K562 (cell line): Measurements from ENCODE around the gene BRWD1. TPM values are rescaled to one million over a fixed set of nuclear protein-coding genes. Genes with fewer than 3 reads are reported as not detected.

Experiments
- ATAC-seq: fragments of 200-7000 bp; cut with Tn5 transposase; 3 replicates; pipeline ENCODE4 v1.9.1; 2020; ENCODE audit warnings: moderate library complexity
- BruUV-seq: library from RNA; stranded (reverse); fragments of 400-500 nt; replicated peaks from 2 replicates; lab custom pipeline; 2021; lab: Mats Ljungman, UMichigan
- CTCF ChIA-PET: fragments of 300-600 bp; formaldehyde crosslinking; extraction: SDS; loops from one replicate; lab custom pipeline; 2021; ENCODE audit warnings: low intra/inter-chr PET ratio; lab: Yijun Ruan, JAX
- POLR2A ChIA-PET: fragments of 300-600, 350-650 bp; sonication (Branson Sonifier 250); formaldehyde crosslinking; extraction: SDS; loops from one replicate; lab custom pipeline; 2021; ENCODE audit warnings: antibody characterized with exemption, inconsistent platforms; lab: Yijun Ruan, JAX
- DNase-seq, 4 experiments: peaks; one replicate each; pipeline versions ENCODE4 v3.0.0 to v3.0.0-alpha.2; 2011 to 2018; ENCODE audit warnings: low spot score in 3 of 4, mixed read lengths in 3 of 4; ENCODE audit errors: extremely low read depth in 1 of 4
- FAIRE-seq: peaks from 2 replicates; lab custom pipeline; 2011; peaks lifted over from hg19 to GRCh38; lab: Jason Lieb, UNC
- H2AFZ ChIP-seq: 2 replicates; pipeline ENCODE4 v1.6.0; 2011; ENCODE audit warnings: low read depth, low read length, control low read depth, inconsistent platforms
- H3K27ac ChIP-seq: fragments of 200-600 bp; 3 replicates; pipeline ENCODE4 v1.8.0; 2011; ENCODE audit warnings: low read depth, mild to moderate bottlenecking, control low read depth, inconsistent platforms, low read length, moderate library complexity, mixed read lengths; ENCODE audit errors: extremely low read depth
- H3K27me3 ChIP-seq, 2 experiments: fragments of 300-600 bp in 1 of 2; 2 replicates in 1 of 2; 3 replicates in 1 of 2; pipeline versions ENCODE4 v1.6.0 to v1.8.0; 2011; ENCODE audit warnings: inconsistent platforms in 2 of 2, low read length in 2 of 2, mild to moderate bottlenecking in 1 of 2, mixed read lengths in 1 of 2, moderate library complexity in 1 of 2; ENCODE audit not compliant: control insufficient read depth in 2 of 2, insufficient read depth in 2 of 2
- H3K36me3 ChIP-seq: fragments of 300-600 bp; 3 replicates; pipeline ENCODE4 v1.8.0; 2011; ENCODE audit warnings: mild to moderate bottlenecking, low read length, inconsistent platforms; ENCODE audit not compliant: control insufficient read depth, insufficient read depth
- H3K4me1 ChIP-seq, 2 experiments: fragments of 200-600 bp in 1 of 2; replicated peaks in 1 of 2; 2 replicates in 1 of 2; 3 replicates in 1 of 2; pipeline versions ENCODE4 v1.5.1 to v1.8.0; 2011; ENCODE audit warnings: inconsistent platforms in 2 of 2, low read length in 2 of 2, mild to moderate bottlenecking in 1 of 2, mixed read lengths in 1 of 2, moderate library complexity in 1 of 2; ENCODE audit not compliant: control insufficient read depth in 2 of 2, insufficient read depth in 2 of 2
- H3K4me2 ChIP-seq: 2 replicates; pipeline ENCODE4 v1.6.1; 2011; ENCODE audit warnings: low read length, control low read depth, inconsistent platforms, mixed read lengths; ENCODE audit not compliant: insufficient read depth
- H3K4me3 ChIP-seq: fragments of 200-600 bp; sonication (generic), shearing (Covaris generic); 2 replicates; pipeline ENCODE4 v1.5.1; 2016; ENCODE audit warnings: control low read depth, inconsistent platforms
- H3K79me2 ChIP-seq: fragments of 200-600 bp; 3 replicates; pipeline ENCODE4 v1.8.0; 2011; ENCODE audit warnings: low read length, inconsistent platforms; ENCODE audit not compliant: control insufficient read depth, insufficient read depth
- H3K9ac ChIP-seq, 2 experiments: 2 replicates each; pipeline versions ENCODE4 v1.6.0 to v1.6.1; 2011; ENCODE audit warnings: low read depth in 2 of 2, low read length in 2 of 2, control low read depth in 1 of 2, inconsistent platforms in 1 of 2, mild to moderate bottlenecking in 1 of 2, mixed read lengths in 1 of 2; ENCODE audit not compliant: insufficient read depth in 1 of 2
- H3K9me1 ChIP-seq: one replicate; pipeline ENCODE4 v1.6.0; 2011; ENCODE audit warnings: inconsistent platforms, mild to moderate bottlenecking, low read length, moderate library complexity; ENCODE audit not compliant: control insufficient read depth, insufficient read depth
- H3K9me3 ChIP-seq: replicated peaks from 2 replicates; pipeline ENCODE4 v1.5.1; 2011; ENCODE audit warnings: low read depth, low read length, inconsistent platforms; ENCODE audit not compliant: control insufficient read depth, insufficient read depth
- H4K20me1 ChIP-seq: replicated peaks from 2 replicates; pipeline ENCODE4 v1.6.1; 2011; ENCODE audit warnings: low read length, inconsistent platforms, mixed read lengths; ENCODE audit not compliant: control insufficient read depth, insufficient read depth
- BMI1 ChIP-seq: fragments of 150-350 bp; IDR thresholded peaks from 2 replicates; pipeline ENCODE4 v1.6.1; 2014; ENCODE audit warnings: low read length
- CREBBP ChIP-seq: IDR thresholded peaks from one replicate; pipeline ENCODE4 v1.6.1; 2012; ENCODE audit warnings: low read depth, mild to moderate bottlenecking, control low read depth, inconsistent platforms, low read length
- DIDO1 ChIP-seq: fragments of 450-650 bp; IDR thresholded peaks from 2 replicates; pipeline ENCODE4 v1.6.1; 2016; ENCODE audit warnings: low read depth, missing biosample characterization, missing genetic modification characterization
- KAT7 ChIP-seq: sonication (generic); formaldehyde crosslinking; IDR thresholded peaks from 2 replicates; pipeline ENCODE4 v1.8.0; 2022; ENCODE audit warnings: missing genetic modification reagents, mild to moderate bottlenecking, borderline replicate concordance
- PYGO2 ChIP-seq: fragments of 450-650 bp; IDR thresholded peaks from 2 replicates; pipeline ENCODE4 v1.6.1; 2016; ENCODE audit warnings: mild to moderate bottlenecking, missing genetic modification characterization, moderate library complexity, missing compliant biosample characterization
- ZNF232 ChIP-seq: sonication (generic); formaldehyde crosslinking; IDR thresholded peaks from 2 replicates; pipeline ENCODE4 v1.8.0; 2022; ENCODE audit warnings: mild to moderate bottlenecking, missing genetic modification reagents
- WGBS: fragments of 100-300 bp; shearing (Covaris generic); methylation state at CpG from one replicate; pipeline ENCODE4 v1.1.6; 2016; ENCODE audit warnings: low coverage, mixed read lengths; ENCODE audit not compliant: insufficient coverage; ENCODE audit errors: missing lambda C conversion rate; 5-methylcytosine and 5-hydroxymethylcytosine counted together
- in situ Hi-C: fragments of 300-500 bp; cut with MboI; formaldehyde crosslinking; loops from 4 replicates; pipeline ENCODE4 v1.15.0; 2018; ENCODE audit warnings: inconsistent platforms, mixed read lengths
- intact Hi-C: fragments of 100-400 bp; cut with micrococcal nuclease; formaldehyde crosslinking; loops from 2 replicates; pipeline ENCODE4 v1.14.2; 2022
- polyA plus RNA-seq, 8 experiments: library from polyadenylated mRNA; depleted of rRNA in 4 of 8; stranded (reverse) in 5 of 8; unstranded in 3 of 8; fragments of >200 nt; fragmentation: Nextera tagmentation in 2 of 8; fragmentation: Illumina TruSeq in 1 of 8; extraction: Ambion mirVana in 2 of 8; extraction: Trizol in 1 of 8; gene quantifications; 2 replicates each; pipeline versions ENCODE4 v1.2.1 to v1.2.3, GENCODE V29; 2011 to 2014; ENCODE audit warnings: inconsistent platforms in 1 of 8, missing spikeins in 1 of 8
- total RNA-seq, 7 experiments: library from RNA; depleted of rRNA in 6 of 7; stranded (reverse); fragments of >200 nt in 6 of 7; fragmentation: Illumina TruSeq in 2 of 7; extraction: Trizol in 2 of 7; gene quantifications; 2 replicates each; pipeline versions ENCODE4 v1.2.1 to v1.2.3, GENCODE V29; 2011 to 2021; ENCODE audit warnings: low replicate concordance in 1 of 7
- TF ChIP-seq, protein P1 (sequence below): fragments of 250-450 bp; sonication (Bioruptor Pico); IDR thresholded peaks from 2 replicates; pipeline ENCODE4 v1.4.0; 2020; ENCODE audit warnings: mild to moderate bottlenecking
- TF ChIP-seq, protein P2 (sequence below): fragments of 250-450 bp; sonication (Bioruptor Pico); IDR thresholded peaks from 2 replicates; pipeline ENCODE4 v1.4.0; 2020; ENCODE audit warnings: borderline replicate concordance

Gene BRWD1
- total and polyA plus RNA-seq, 9 of the 15 experiments (the other 6 are each of a cell fraction or from before 2014, with no cell fraction given) = 10.1 to 60.2 (median 34.1) TPM

DNA sequence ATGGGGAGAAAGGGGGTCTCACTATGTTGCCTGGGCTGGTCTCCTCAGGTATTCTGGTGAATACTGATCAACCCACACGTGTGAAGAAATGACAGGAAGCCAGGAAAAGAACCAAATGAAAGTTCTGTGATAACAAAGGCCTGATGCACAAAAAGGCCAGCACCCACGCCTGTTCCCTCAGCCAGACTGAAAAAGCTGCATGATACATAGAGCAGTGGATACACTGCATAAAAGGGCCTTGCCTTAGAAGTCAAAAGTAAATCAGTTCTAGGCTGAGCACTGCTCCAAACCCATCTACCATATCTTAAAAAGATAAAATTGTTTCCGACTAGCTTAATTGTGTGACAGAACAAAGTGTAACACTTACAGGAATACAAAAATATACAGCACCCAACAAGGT lies 93.3 kb downstream of the BRWD1 start:
- no TSS peak for BruUV-seq
- TF ChIP-seq, protein P1, sequence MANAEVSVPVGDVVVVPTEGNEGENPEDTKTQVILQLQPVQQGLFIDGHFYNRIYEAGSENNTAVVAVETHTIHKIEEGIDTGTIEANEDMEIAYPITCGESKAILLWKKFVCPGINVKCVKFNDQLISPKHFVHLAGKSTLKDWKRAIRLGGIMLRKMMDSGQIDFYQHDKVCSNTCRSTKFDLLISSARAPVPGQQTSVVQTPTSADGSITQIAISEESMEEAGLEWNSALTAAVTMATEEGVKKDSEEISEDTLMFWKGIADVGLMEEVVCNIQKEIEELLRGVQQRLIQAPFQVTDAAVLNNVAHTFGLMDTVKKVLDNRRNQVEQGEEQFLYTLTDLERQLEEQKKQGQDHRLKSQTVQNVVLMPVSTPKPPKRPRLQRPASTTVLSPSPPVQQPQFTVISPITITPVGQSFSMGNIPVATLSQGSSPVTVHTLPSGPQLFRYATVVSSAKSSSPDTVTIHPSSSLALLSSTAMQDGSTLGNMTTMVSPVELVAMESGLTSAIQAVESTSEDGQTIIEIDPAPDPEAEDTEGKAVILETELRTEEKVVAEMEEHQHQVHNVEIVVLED = no peak
- TF ChIP-seq PYGO2 (tag) = no peak
- no peak for TF ChIP-seq KAT7
- TF ChIP-seq, protein P2, sequence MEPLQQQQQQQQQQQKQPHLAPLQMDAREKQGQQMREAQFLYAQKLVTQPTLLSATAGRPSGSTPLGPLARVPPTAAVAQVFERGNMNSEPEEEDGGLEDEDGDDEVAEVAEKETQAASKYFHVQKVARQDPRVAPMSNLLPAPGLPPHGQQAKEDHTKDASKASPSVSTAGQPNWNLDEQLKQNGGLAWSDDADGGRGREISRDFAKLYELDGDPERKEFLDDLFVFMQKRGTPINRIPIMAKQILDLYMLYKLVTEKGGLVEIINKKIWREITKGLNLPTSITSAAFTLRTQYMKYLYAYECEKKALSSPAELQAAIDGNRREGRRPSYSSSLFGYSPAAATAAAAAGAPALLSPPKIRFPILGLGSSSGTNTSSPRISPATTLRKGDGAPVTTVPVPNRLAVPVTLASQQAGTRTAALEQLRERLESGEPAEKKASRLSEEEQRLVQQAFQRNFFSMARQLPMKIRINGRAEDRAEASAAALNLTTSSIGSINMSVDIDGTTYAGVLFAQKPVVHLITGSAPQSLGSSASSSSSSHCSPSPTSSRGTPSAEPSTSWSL (CRISPR knock-in tag) = no peak
- TF ChIP-seq DIDO1 (tag) = no peak
- no peak for TF ChIP-seq CREBBP
- TF ChIP-seq BMI1 = no peak
- TF ChIP-seq ZNF232 (CRISPR knock-in tag) = no peak
- H3K9me1 ChIP-seq = no peaks in the 10 kb centered on the region
- in situ Hi-C loops (no loop called here), intact Hi-C loops (no loop called here)
- WGBS = 69% methylated on average over 3 of the region's 3 CpGs
- ChIA-PET CTCF (no interaction called here), POLR2A (interaction anchor here (0.7 to 3.5 kb wide), 6 partner anchors 8 to 36 kb away, joined by 3 to 10 read pairs (median 3); no protein-coding TSS in a partner anchor)
- no peak for DNase-seq
- H3K36me3 ChIP-seq = peaks cover 76% of the 10 kb centered on the region
- H3K9me3 ChIP-seq = no peaks in the 10 kb centered on the region
- no peak for FAIRE-seq
- no peaks in the 10 kb centered on the region for H3K27me3 ChIP-seq
- H3K27ac ChIP-seq = no peak overlapping the region
- no peak overlapping the region for H3K4me2 ChIP-seq
- no peak overlapping the region for H3K9ac ChIP-seq
- ATAC-seq = no peak
- H3K4me3 ChIP-seq = no peak overlapping the region
- no peaks in the 10 kb centered on the region for H3K79me2 ChIP-seq
- H3K4me1 ChIP-seq = no peaks in the 10 kb centered on the region
- no peaks in the 10 kb centered on the region for H4K20me1 ChIP-seq
- H2AFZ ChIP-seq = no peak overlapping the region
